HG03342 (cell line): ENCODE measurements around the gene LIPA.
"Not testable (repeated sequence)": the region's sequence is repeated elsewhere in the genome, so short reads cannot be mapped to it uniquely, and the experiment has no call there.

Experiments
- ATAC-seq: cut with Tn5 transposase; IDR thresholded peaks from one replicate; pipeline ENCODE4 v1.9.1; 2021; ENCODE audit warnings: mild to moderate bottlenecking, moderate library complexity; ENCODE audit not compliant: unreplicated experiment

LIPA gene

GRCh38 chr10:89271532-89271931, 20.0 kb upstream of the LIPA start:
- ATAC-seq: no peak

GRCh38 chr10:89270153-89270483, 18.5 kb upstream of the LIPA start:
- ATAC-seq: no peak

DNA sequence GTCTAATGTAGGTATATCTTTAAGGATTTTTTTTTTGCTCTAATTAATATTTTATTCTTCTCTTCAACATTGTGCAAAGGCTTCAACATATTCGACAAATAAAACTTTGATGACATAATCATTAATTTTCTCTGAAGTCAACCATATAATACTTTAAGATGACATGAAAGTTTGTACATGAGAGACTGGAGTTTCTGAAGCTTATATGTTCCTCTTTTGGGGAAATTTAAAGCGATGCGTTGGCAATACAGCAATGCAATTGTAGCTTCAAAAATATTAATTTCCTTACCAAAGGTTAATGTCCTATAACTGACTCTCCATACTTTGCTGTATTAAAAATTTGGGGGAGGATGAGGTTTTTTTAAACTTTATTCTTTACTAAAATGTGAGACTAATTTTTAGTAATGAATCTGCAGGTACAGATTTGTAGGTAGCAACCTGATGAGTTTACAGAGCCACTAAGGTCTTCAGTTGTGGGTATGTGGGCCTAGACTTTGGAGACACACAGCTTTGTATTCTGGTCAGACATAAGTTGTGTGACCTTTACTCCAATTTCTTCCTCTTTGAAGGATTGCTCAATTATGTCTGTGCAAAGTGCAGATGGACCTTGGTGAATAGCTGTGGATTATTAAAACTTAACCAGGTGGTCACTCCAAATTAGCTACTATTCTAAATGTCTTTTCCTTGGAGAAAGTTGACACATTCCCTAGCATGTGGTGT, 18.0 kb upstream of the LIPA start:
- ATAC-seq: no peak

DNA sequence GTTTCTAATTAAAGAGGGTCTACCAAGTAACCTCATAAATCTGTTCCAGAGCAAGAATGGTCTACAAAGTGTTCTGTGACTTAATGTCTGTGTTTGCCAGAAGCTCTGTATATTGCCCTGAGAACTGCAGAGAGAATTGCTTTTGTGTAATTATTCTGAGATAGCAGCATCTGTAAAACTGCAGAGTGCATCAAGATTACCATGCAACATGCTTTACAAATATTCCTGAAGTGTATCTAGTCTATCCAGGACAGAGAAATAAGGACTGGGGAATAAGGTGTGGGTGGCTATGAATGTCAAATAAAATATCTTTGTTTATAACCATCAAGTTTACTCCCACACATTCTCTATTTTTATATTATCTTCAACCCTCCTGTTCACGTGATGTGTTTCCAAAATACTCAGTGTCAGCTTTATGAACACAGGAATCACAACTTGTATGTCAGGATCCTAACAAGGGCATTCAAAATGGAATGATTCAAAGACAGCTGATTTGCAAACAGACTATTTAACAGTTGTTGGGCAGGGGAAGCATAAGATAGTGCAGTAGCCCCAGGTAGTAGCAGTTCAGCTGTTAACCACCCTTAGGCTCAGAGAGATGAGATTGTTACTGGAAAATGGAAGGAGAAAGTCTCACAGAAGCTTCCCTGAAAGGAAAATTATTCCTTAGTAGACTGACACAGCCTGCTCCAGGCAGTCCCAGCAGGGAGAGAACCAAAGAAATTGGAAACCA, 15.3 kb upstream of the LIPA start:
- ATAC-seq: no peak

GRCh38 chr10:89263531-89263930, 12.0 kb upstream of the LIPA start:
- ATAC-seq: no peak

DNA sequence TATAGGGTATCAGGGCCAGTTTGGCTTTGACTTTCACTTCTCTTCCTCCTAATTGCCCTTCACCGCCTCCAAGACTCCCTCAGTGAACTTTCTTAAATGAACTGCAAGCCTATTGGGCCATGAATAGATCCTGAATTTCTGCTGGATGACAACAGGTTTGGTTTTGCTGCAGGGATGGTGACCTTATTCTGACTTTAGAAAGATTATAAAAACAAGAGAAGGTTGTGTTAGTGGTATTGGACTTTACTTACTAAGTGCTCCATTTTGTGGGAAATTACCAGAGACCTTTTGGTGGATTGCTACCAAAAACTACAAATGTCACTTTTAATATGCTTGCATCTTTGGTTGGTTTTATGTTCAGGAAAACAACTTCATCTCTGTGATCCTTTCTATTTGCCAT, 11.5 kb upstream of the LIPA start:
- ATAC-seq: no peak

GRCh38 chr10:89262086-89263051, 10.8 kb upstream of the LIPA start:
- ATAC-seq: no peak

- no peak for ATAC-seq
Observed at GRCh38 chr10:89258881-89259280, 7.3 kb upstream of the LIPA start.

- no peak for ATAC-seq
Observed at GRCh38 chr10:89257581-89257980, 6.0 kb upstream of the LIPA start.

- no peak for ATAC-seq
Observed at GRCh38 chr10:89256962-89257361, 5.4 kb upstream of the LIPA start.

DNA sequence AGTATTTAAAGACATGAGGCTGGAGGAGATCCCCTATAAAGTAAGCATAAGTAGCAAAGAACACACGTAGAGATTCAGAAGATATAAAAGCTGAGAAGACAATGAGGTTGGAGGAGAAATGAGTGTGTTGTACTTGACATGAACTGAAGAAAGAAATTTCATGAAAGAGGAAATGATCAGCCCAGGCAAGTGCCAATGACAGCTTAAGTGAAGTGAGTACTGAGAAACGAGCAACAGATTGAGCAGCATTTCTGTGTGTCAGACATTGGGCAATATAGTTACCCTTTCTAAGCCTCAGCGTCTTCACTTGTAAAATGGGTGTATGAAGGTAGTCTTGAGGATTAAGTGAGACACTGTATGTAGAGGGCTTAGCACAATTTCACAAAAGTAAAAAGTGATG, 4.8 kb upstream of the LIPA start:
- ATAC-seq: no peak

DNA sequence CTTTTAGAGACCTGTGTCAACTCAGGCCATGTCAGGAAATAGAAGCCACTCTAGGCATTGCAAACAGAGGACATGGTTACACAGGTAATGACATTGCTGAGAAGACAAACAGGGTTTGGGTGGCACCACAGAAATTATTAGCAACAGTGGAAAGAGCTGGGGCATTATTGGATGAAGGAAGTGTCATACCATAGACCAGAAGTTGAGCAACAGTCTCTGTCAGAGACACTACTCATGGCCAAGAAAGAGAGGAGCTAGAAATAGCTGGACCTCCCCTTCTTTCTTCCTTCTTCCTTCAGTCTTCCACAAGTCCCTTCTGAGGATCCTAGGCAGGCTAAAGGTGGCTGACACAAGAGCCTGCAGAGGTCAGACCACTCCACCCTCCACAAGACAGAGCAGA, 4.2 kb upstream of the LIPA start:
- ATAC-seq: no peak

DNA sequence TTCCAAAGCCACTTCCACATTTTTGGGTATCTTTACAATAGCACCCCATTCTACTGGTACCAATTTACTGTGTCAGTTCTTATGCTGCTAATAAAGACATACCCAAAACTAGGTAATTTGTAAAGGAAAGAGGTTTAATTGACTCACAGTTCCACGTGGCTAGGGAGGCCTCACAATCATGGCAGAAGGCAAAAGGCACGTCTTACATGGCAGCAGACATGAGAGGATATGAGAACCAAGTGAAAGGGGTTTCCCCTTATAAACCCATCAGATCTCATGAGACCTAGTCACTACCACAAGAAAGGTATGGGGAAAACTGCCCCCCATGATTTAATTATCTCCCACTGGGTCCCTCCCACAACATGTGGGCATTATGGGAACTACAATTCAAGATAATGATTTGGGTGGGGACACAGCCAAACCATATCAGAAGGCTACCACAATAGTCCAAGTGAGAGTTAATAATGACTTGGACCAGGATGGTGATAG, 3.6 kb upstream of the LIPA start:
- not testable (repeated sequence) for ATAC-seq

DNA sequence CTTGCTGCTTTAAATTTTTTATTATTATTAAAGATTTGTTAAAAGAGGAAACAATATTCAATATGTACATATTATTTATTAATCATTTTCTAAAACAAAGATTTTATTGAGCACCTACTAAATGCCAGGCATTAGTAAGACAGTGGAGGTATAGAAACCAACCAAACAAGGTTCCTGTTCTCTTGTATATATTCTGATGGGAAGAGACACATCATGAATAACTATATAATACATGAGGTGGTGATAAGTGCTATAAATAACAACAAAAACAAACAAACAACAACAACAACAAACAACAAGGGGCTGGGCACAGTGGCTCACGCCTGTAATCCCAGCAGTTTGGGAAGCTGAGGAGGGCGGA, 630 bp upstream of the LIPA start:
- no peak for ATAC-seq

- peak; percentile 4 for ATAC-seq
Observed at GRCh38 chr10:89250865-89251408, 638 bp downstream of the LIPA start.

DNA sequence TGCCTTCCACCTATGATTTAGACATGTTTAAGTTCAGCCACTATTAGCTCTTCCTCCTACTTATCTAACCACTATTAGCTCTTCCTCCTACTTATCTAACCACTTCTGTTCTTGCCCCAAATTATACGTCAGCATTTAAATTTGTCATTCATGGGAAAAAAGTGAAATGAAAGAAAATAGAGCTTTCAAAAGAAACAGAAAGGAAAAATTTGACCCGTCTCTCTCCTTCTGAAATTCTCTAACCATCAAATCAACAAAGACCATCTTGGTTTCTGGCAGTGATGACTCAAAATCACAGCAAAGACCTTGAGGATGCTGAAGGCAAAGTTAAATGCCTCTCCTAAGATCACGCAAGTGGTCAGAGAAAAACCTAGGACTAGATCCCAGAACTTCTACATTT, 2.6 kb downstream of the LIPA start:
- ATAC-seq: no peak

DNA sequence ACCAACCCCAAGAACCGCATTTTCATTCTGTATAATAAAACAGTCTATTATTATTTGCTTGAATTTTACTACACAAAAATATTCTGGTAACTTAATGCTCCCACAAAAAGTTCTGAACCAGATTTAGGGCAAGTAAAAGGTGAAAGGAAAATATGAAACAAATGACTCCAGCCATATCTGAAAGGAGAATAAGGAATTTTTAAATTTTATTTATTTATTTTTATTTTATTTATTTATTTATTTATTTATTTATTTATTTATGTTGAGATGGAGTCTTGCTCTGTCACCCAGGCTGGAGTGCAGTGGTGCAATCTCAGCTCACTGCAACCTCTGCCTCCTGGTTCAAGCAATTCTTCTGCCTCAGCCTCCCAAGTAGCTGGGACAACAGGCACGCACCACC, 4.0 kb downstream of the LIPA start:
- ATAC-seq: not testable (repeated sequence)

- no peak for ATAC-seq
Observed at GRCh38 chr10:89245802-89246201, 5.8 kb downstream of the LIPA start.

- no peak for ATAC-seq
Observed at GRCh38 chr10:89242840-89243568, 8.6 kb downstream of the LIPA start.

DNA sequence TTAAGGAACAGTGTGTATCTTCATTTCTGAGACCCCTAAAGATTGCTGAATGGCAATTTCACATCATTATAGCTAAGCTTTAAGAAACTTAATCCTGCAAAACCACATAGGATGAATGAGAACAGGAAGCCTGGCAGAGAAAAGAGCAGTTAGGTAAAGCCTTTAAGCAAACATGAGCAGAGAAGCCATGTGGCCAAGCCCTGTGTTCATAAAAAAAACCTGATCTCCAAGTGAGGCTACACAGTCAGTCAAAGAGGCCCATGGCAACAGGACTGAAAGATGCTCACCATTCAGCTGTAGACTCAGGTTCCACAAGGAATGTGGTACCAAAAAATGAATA, 9.3 kb downstream of the LIPA start:
- no peak for ATAC-seq
